Measurements from ENCODE around the gene RBMS1.

Gene RBMS1

DNA sequence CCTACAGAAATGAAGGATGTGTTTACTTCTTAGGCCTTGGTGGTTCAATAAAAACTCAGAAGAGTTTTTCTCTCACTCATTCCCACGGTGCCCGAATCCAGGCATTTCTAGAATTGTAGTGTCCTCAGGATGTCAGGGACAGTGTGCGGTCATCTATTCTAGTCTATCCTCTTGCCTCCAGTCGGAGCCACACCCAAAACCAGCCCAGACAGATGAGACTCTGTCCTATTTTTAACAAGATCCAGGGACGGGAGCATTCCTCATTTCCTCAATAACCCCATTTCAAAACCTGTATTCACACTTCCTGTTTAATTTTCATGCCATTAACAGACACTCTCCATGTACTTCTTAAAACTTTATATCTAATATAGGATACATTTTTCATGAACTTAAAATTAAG is 11.6 kb upstream of the RBMS1 start:
- no peak for DNase-seq (ENCODE audit: low read depth)
- no peak overlapping the region for H3K4me3 ChIP-seq (ENCODE audit: control insufficient read depth, low read depth, low read length)
- TF ChIP-seq, protein P1, sequence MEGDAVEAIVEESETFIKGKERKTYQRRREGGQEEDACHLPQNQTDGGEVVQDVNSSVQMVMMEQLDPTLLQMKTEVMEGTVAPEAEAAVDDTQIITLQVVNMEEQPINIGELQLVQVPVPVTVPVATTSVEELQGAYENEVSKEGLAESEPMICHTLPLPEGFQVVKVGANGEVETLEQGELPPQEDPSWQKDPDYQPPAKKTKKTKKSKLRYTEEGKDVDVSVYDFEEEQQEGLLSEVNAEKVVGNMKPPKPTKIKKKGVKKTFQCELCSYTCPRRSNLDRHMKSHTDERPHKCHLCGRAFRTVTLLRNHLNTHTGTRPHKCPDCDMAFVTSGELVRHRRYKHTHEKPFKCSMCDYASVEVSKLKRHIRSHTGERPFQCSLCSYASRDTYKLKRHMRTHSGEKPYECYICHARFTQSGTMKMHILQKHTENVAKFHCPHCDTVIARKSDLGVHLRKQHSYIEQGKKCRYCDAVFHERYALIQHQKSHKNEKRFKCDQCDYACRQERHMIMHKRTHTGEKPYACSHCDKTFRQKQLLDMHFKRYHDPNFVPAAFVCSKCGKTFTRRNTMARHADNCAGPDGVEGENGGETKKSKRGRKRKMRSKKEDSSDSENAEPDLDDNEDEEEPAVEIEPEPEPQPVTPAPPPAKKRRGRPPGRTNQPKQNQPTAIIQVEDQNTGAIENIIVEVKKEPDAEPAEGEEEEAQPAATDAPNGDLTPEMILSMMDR (conservative IDR thresholded peaks at IDR 0.05; ENCODE audit: control insufficient read depth, insufficient read depth, low read depth, low read length) = no peak

DNA sequence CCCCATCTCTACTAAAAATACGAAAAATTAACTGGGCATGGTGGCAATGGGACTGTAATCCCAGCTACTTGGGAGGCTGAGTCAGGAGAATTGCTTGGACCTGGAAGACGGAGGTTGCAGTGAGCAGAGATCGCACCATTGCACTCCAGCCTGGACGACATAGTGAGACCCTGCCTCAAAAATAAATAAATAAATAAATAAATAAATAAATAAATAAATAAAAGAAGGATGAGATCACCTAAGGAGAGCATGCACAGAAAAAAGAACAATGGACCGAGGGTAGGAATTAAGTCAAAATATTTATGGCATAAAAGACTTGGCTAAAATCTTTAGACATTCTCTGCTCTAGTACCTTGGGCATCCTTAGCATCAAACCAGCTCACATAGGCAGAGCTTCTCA is 8.9 kb upstream of the RBMS1 start:
- no peak for DNase-seq (ENCODE audit: low read depth)
- TF ChIP-seq, protein P1 (conservative IDR thresholded peaks at IDR 0.05; ENCODE audit: control insufficient read depth, insufficient read depth, low read depth, low read length) = no peak
- H3K4me3 ChIP-seq (ENCODE audit: control insufficient read depth, low read depth, low read length) = no peak overlapping the region

DNA sequence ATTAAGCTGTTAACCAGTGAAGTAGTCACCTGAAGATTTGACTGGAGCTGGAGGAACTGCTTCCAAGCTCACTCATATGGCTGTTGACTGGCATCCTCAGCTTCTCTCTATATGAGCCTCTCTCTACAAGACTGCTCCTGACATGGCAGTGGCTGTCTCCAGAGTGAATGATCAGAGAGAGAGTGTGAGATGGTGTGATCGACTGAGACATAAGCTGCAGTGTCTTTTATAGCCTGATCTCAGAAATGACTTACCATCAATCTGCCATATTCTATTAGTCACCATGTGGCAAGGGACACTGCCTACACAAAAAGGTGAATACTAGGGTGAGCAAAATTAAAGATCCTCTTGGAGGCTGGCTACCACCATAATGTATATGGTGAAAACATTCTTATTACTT is 7.8 kb upstream of the RBMS1 start:
- H3K4me3 ChIP-seq (ENCODE audit: control insufficient read depth, low read depth, low read length) = no peak overlapping the region
- no peak for DNase-seq (ENCODE audit: low read depth)
- TF ChIP-seq, protein P1 (conservative IDR thresholded peaks at IDR 0.05; ENCODE audit: control insufficient read depth, insufficient read depth, low read depth, low read length) = no peak

DNA sequence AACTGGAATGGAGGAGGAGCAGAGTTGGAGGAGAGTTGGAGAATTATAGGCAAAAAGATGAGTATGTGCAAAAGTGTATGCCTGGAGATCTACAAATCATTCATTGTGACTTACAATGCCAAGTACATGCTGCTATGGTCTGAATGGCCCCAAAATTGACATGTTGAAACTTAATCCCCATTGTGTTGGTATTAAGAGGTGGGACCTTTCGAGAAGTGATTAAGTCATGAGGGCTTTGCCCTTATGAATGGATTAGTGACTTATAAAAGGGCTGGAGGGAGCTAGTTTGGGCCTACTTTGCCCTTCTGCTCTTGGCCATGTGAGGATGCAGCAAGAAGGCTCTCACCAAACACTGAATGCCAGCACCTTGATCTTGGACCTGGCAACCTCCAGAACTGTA is 6.3 kb upstream of the RBMS1 start:
- TF ChIP-seq, protein P1 (conservative IDR thresholded peaks at IDR 0.05; ENCODE audit: control insufficient read depth, insufficient read depth, low read depth, low read length) = no peak
- no peak overlapping the region for H3K4me3 ChIP-seq (ENCODE audit: control insufficient read depth, low read depth, low read length)
- no peak for DNase-seq (ENCODE audit: low read depth)

DNA sequence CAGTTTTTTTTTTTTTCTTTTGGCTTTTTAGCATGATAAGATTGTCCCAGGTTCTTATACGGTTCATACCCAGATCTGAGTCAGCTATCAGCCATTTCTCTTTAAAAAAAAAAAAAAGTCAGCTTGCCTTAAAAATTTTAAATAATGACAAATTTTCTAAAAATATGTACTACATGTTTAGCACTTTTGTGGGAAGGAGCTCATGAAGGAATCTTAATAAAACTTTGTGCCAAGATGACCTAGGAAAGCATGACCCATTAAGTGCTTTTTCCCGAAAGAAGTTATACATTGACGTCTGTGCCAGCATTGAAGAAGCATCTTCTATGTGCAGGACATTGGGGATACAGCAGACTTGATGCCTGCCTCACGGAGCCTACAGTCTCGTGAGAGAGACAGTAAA is 4.5 kb upstream of the RBMS1 start:
- no peak overlapping the region for H3K4me3 ChIP-seq (ENCODE audit: control insufficient read depth, low read depth, low read length)
- TF ChIP-seq, protein P1 (conservative IDR thresholded peaks at IDR 0.05; ENCODE audit: control insufficient read depth, insufficient read depth, low read depth, low read length) = no peak
- no peak for DNase-seq (ENCODE audit: low read depth)

DNA sequence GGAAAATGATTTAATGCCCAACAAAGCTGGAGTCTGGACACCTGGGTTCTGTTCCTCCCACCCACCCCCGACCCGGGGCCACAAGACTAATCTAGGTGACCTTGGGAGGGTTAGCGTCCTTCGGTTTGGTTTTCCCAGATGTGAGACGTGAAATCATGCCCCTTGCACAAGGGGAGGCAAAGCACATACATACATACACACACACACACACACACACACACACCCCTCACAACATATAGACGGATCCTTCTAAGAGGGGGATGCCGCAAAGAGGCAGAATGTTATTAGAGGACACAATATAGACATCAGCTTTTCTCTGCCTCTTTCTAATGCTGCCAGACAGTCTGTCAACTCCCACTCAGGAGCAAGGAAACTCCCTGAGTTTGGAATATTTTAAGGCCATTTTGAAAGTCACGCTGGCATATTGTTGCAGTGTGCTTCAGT is 616 bp upstream of the RBMS1 start:
- TF ChIP-seq, protein P1 (conservative IDR thresholded peaks at IDR 0.05; ENCODE audit: control insufficient read depth, insufficient read depth, low read depth, low read length) = no peak
- H3K4me3 ChIP-seq (ENCODE audit: control insufficient read depth, low read depth, low read length) = peak overlapping the region; percentile 77
- DNase-seq (ENCODE audit: low read depth) = no peak

Measured in fibroblast of mammary gland (primary cell).